GM19467 (cell line): ENCODE results near the gene PDCD7.
"Not testable (repeated sequence)": the region's sequence is repeated elsewhere in the genome, so short reads cannot be mapped to it uniquely, and the experiment has no call there.

Experiments
- ATAC-seq: cut with Tn5 transposase; IDR thresholded peaks from one replicate; pipeline ENCODE4 v1.9.1; 2021; ENCODE audit warnings: mild to moderate bottlenecking, moderate library complexity; ENCODE audit not compliant: unreplicated experiment

The PDCD7 gene

GRCh38 chr15:65130941-65131340 lies 2.7 kb downstream of the PDCD7 start:
- ATAC-seq: no peak

DNA sequence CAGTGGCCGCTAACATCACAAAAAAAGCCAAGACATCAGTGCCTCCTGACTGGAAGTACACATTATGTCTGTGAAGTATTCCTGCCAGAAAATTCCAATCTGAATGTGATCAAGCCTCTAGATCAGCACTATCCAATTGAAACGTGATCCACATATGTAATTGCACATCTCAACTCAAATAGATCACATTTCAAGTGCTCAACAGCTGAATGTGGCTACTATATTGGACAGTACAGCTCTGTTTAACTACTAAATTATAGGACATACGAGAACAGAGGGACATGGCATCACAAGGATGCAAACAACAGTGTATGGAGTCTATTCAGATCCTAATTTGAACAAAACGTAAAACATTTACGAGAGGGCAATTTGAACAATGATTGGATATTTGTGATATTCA lies 18.1 kb downstream of the PDCD7 start:
- ATAC-seq: no peak

GRCh38 chr15:65115086-65115485 lies 18.5 kb downstream of the PDCD7 start, which contains the start of gene UBAP1L:
Gene UBAP1L (minus strand): TSS chr15:65115200. CDS start chr15:65106215, 8,985 bp downstream.
- no peak for ATAC-seq

GRCh38 chr15:65110676-65111292 lies 22.8 kb downstream of the PDCD7 start:
- no peak for ATAC-seq

GRCh38 chr15:65106011-65106590 lies 27.5 kb downstream of the PDCD7 start:
- ATAC-seq: no peak

DNA sequence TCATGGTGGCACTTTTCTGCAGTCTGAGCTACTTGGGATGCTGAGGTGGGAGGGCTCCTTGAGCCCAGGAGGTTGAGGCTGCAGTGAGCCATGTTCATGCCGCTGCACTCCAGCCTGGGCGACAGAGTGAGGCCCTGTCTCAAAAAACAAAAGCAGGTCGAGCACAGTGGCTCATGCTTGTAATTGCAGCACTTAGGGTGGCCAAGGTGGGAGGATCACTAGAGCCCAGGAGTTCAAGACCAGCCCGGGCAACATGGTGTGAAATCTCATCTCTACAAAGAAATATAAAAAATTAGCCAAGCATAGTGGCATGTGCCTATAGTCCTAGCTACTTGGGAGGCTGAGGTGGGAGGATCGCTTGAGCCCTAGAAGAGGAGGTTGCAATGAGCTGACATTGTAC lies 28.6 kb downstream of the PDCD7 start:
- no peak for ATAC-seq

- ATAC-seq: no peak
Measured at GRCh38 chr15:65102912-65103311, 30.7 kb downstream of the PDCD7 start.

DNA sequence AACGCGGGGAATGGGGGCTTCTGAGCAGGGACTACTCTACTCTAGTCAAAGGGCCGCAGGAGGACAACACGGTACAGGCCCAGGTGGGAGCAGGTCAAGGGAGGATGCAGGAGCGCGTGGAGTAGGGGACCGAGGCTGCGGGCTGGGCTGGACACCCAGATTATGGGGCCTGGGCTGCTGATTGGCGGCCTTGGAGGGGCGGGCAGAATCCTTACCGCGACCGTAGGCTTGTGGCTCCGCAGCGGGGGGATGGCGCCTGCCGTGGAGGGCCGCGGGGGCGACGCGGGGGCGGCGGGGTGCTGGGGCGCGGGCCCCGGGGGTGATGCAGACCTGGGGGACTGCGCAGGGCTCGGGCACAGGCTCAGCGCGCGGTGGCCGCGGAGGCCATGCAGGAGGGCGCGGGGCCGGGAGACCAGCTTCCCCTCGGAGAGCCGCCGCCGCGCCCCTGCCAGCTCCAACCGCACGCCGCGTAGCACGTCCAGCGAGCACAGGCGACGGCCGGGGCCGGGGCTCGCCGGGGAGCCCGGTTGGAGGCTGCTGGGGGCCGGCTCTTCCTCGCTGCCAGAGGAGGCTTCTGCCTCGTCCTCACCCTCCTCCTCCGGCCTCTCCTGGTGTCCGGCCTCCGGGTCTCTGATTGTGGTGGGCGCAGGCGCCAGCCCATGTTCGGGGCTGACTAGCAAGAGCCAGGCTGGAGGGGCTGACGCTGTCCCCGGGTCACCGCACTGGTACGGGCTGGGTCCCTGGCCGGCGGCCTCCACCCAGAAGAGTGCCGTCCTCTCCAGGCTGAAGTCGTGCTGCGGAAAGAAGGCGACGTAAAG lies 31.5 kb downstream of the PDCD7 start:
- ATAC-seq: no peak

DNA sequence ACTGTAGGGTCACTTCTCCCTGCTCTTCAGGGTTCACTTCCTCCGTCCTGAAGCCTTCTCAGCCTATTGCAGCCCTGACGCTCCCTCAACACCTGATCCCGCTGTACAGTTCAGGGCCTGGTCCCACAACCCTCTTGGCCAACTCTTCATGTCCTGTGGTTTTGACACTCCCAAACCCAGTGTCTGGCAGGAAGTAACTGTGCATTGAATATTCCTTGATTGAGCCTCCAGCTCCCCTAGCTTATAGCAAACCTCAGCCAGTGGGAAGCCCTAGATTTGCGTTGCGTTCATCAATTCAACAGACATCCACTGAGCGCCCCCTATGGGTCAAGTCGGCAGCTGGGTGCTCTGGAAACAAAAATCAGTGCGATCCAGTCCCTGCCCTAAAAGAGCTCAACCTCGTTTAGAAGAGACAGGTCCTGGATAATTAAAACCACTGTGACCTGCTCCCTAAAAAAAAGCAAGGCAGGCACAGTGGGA lies 32.2 kb downstream of the PDCD7 start:
- no peak for ATAC-seq

GRCh38 chr15:65100442-65100841 lies 33.2 kb downstream of the PDCD7 start:
- ATAC-seq: no peak

GRCh38 chr15:65099801-65100200 lies 33.8 kb downstream of the PDCD7 start:
- not testable (repeated sequence) for ATAC-seq

- ATAC-seq: no peak
Measured at GRCh38 chr15:65099336-65099735, 34.3 kb downstream of the PDCD7 start.

DNA sequence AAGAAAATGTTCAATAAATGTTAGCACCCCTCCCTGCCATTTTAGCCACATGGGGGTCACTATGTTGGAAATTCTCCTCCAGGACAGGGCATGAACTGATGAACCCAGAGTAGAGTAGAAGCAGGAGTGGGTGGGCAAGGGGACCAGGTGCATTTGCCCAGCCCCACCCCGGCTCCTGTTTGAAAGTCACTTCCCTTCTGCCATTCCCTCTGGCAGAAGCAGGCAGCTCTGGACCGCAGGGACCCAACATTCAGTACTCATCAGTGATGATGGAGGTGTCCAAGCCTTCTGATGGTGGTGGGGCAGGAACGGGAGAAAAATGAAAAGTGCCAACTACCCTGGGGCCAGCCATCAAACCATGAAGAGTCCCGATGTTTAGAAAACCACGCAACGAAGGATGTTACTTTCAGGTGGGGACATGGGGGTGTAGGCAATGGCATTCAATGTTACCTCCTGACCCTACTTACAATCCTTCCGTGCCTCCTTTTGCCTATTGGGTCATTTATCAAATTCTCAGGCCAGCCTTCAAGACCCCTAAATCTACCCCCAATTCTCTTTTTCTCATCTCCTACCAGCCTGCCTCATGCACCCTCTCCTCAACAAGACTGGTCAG lies 35.9 kb downstream of the PDCD7 start:
- ATAC-seq: no peak

GRCh38 chr15:65096481-65097385 lies 36.9 kb downstream of the PDCD7 start:
- no peak for ATAC-seq

DNA sequence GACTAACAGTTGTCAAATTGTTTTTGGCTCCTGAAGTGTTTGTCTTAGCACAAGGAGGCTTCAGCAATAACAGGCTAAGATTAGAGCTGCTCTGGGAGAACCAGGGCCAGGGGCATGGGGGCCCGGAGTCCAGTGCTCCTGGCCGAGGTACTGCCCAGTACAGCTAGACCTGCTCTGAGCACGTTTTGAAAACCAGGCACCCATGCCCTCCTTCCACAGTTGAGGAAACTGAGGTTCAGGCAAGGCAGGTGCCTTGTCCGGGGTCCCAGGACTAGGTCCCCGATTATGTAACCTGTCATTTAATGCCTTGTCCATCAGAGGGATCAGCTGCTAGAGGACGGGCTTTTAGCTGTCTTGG lies 37.9 kb downstream of the PDCD7 start:
- no peak for ATAC-seq

DNA sequence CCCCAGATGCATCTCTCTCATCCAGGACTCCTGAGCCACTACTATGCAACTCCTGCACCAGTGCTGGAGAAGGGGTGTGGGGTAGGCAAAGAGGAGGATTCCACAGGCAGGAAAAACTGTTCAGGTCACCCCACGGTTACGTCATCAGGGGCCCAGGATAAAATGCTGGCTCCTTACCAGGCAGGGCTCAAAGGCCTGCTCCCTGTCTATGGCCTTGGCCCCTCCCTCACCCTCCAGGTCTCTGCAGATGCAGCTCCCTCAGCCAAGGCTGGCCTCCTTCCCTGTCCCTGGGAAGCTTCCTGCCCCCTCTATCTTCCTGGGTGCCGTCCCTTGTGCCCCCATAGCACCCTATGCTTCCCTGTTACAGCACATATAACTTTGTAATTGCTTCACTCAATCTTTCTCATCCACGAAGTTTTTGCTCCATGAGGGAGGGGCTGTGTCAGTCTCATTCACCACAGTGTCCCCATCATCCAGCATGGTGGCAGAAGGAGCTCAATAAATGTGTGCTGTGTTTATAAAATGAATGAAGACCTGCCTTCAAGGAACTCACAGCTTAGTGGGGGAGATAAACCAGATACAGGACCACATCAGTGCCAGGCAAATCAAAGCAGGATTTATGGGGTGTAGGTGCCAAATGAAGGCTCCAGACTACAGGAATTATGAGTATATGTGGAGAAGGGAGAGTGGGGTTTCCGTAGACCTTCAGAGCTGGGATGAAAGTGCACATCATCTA lies 38.4 kb downstream of the PDCD7 start:
- ATAC-seq: no peak

DNA sequence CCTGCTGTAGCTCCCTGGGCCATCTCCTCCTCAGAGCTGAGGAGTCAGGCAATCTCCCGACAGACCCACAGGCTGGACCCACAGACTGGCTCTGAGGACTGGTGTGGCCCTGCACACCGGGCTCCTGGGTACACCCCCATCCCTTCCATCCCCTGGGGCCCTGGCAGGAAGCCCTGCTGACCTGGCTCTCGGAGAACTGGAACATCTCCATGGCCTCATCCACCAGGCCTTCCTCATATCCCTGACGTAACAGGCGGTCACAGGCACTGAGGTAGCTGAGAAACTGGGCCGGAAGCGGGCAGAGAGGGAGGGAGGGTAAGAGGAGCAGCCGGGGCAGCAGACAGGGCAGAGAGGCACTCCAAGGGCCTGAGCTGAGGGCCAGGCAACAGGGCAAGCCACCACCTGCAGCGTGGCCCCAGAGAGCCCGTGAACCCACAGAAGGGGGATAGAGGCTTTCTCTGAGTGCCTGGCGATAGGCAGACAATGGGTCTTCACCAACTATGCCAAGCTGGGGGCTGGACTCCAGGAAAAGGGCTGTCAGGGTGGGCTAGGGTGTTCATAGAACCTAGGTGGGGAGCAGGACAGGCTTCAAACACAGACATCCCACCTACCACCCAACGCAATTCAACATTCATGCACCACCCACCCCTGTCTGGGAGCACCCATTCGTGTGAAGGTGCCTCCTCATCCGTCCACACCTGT lies 39.2 kb downstream of the PDCD7 start:
- no peak for ATAC-seq

GRCh38 chr15:65093793-65094170 lies 39.8 kb downstream of the PDCD7 start:
- not testable (repeated sequence) for ATAC-seq
